ENCODE results near the gene CTSO.

- TF ChIP-seq CTCF (IDR thresholded peaks at IDR 0.05) (no peak), POLR2AphosphoS5 (IDR thresholded peaks at IDR 0.05; ENCODE audit: insufficient read depth in 1 of 2, low read depth in 1 of 2) (no peak), POLR2A (IDR thresholded peaks at IDR 0.05) (no peak)
Measured at GRCh38 chr4:155911905-155912304, 41.8 kb downstream of the CTSO start.
